Ishikawa (cell line): ENCODE data around the gene CACNA2D3.

Experiments
- CEBPB ChIP-seq: IDR thresholded peaks from 2 replicates; pipeline ENCODE4 v1.6.1; 2012
- CREB1 ChIP-seq: IDR thresholded peaks from 2 replicates; pipeline ENCODE4 v1.6.1; 2012; ENCODE audit warnings: low read depth
- EGR1 ChIP-seq: IDR thresholded peaks from 2 replicates; pipeline ENCODE4 v1.6.1; 2012
- EP300 ChIP-seq: IDR thresholded peaks from 2 replicates; pipeline ENCODE4 v1.6.1; 2012; ENCODE audit warnings: borderline replicate concordance
- FOXM1 ChIP-seq: IDR thresholded peaks from 2 replicates; pipeline ENCODE4 v1.6.1; 2012; ENCODE audit warnings: low read depth, borderline replicate concordance
- MAX ChIP-seq: IDR thresholded peaks from 2 replicates; pipeline ENCODE4 v1.6.1; 2012
- NFIC ChIP-seq: IDR thresholded peaks from 2 replicates; pipeline ENCODE4 v1.6.1; 2012
- RAD21 ChIP-seq: IDR thresholded peaks from 2 replicates; pipeline ENCODE4 v1.6.1; 2012; ENCODE audit warnings: low read depth
- TAF1 ChIP-seq: IDR thresholded peaks from 2 replicates; pipeline ENCODE4 v1.6.1; 2012; ENCODE audit warnings: low read depth, mild to moderate bottlenecking
- TCF12 ChIP-seq: IDR thresholded peaks from 2 replicates; pipeline ENCODE4 v1.6.1; 2012; ENCODE audit warnings: low read depth
- TEAD4 ChIP-seq: IDR thresholded peaks from 2 replicates; pipeline ENCODE4 v1.6.1; 2012
- USF1 ChIP-seq: IDR thresholded peaks from 2 replicates; pipeline ENCODE4 v1.6.1; 2012
- YY1 ChIP-seq: IDR thresholded peaks from 2 replicates; pipeline ENCODE4 v1.6.1; 2012; ENCODE audit warnings: low read depth
- ZBTB7A ChIP-seq: IDR thresholded peaks from 2 replicates; pipeline ENCODE4 v1.6.1; 2012; ENCODE audit warnings: low read depth
- TF ChIP-seq, protein P1 (sequence below): IDR thresholded peaks from 2 replicates; pipeline ENCODE4 v1.6.1; 2012; ENCODE audit warnings: low read depth, mild to moderate bottlenecking

The CACNA2D3 gene

DNA sequence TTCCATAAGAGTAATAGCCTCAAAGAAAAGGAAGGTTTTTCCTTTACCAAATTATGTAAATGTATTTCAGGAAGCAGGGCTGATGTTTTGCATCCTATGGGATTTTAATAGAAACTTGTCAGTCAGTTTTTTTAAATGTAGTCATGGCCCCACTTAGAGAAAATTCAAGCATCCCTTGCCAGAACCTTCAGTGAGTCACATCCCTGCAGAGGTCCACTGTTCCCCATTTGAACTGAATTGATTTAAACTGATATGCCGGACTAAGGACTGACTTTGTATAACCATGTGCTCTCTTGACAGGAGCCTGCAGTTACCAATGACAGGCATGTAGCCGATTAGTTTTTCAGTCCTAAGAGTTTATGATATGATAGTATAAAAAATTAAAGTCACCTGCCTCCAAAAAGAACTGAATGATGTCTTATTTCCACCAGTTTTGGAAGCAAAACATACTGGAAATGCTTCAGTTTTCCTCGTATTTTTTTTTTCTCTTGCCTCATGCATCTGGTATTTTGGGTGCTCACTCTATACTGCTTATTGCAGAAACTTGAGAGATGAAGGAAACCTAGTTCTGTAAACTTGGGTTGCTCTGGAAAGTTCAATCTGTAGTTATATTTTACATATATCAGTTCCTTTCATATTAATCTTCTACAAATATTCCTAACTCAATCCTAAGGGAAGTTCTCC, 774.8 kb downstream of the CACNA2D3 start:
- no peak for TF ChIP-seq CEBPB

DNA sequence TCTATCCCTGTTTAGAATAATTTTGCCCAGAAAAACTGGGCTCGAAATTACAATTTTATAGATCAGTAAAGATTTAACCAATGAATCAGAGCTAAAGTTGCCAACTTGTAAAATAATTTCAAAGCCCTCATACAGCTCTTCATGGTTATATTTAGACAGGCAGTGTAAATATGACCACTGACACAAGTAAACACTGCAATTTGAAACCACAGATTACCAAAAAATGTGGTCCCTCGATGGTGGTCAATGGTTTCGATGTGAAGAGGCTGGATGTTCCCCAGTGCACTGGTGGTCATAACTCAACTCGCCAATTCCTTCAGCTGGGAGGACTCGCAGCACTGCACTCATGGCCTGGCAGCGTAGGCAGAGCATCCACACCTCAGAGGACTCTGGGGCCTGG, 776.9 kb downstream of the CACNA2D3 start:
- TF ChIP-seq, protein P1, sequence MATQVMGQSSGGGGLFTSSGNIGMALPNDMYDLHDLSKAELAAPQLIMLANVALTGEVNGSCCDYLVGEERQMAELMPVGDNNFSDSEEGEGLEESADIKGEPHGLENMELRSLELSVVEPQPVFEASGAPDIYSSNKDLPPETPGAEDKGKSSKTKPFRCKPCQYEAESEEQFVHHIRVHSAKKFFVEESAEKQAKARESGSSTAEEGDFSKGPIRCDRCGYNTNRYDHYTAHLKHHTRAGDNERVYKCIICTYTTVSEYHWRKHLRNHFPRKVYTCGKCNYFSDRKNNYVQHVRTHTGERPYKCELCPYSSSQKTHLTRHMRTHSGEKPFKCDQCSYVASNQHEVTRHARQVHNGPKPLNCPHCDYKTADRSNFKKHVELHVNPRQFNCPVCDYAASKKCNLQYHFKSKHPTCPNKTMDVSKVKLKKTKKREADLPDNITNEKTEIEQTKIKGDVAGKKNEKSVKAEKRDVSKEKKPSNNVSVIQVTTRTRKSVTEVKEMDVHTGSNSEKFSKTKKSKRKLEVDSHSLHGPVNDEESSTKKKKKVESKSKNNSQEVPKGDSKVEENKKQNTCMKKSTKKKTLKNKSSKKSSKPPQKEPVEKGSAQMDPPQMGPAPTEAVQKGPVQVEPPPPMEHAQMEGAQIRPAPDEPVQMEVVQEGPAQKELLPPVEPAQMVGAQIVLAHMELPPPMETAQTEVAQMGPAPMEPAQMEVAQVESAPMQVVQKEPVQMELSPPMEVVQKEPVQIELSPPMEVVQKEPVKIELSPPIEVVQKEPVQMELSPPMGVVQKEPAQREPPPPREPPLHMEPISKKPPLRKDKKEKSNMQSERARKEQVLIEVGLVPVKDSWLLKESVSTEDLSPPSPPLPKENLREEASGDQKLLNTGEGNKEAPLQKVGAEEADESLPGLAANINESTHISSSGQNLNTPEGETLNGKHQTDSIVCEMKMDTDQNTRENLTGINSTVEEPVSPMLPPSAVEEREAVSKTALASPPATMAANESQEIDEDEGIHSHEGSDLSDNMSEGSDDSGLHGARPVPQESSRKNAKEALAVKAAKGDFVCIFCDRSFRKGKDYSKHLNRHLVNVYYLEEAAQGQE = no peak
- no peak for TF ChIP-seq MAX
- TF ChIP-seq ZBTB7A = no peak

- no peak for TF ChIP-seq CEBPB
- TF ChIP-seq EGR1 = no peak
- no peak for TF ChIP-seq TEAD4
- TF ChIP-seq, protein P1 = no peak
- TF ChIP-seq TCF12 = no peak
- no peak for TF ChIP-seq CREB1
- TF ChIP-seq USF1 = no peak
- no peak for TF ChIP-seq FOXM1
- no peak for TF ChIP-seq ZBTB7A
- TF ChIP-seq TAF1 = no peak
- TF ChIP-seq MAX = no peak
- no peak for TF ChIP-seq RAD21
- no peak for TF ChIP-seq YY1
- TF ChIP-seq EP300 = no peak
- TF ChIP-seq NFIC = no peak
Observed at GRCh38 chr3:54900838-54901591, 778.7 kb downstream of the CACNA2D3 start.

- TF ChIP-seq MAX (no peak), USF1 (no peak), NFIC (no peak), ZBTB7A (no peak), TEAD4 (no peak)
Observed at GRCh38 chr3:54901906-54902685, 779.7 kb downstream of the CACNA2D3 start.

GRCh38 chr3:54905261-54905888, 783.0 kb downstream of the CACNA2D3 start:
- TF ChIP-seq MAX (no peak), CREB1 (no peak), RAD21 (no peak), NFIC (no peak), USF1 (no peak), EGR1 (no peak), EP300 (no peak), ZBTB7A (no peak), TAF1 (no peak), YY1 (no peak)
- TF ChIP-seq, protein P1 = no peak
